ENCODE data around the gene PCDHGA10.
"Not testable (repeated sequence)": the region's sequence is repeated elsewhere in the genome, so short reads cannot be mapped to it uniquely, and the experiment has no call there.

PCDHGA10 gene

DNA sequence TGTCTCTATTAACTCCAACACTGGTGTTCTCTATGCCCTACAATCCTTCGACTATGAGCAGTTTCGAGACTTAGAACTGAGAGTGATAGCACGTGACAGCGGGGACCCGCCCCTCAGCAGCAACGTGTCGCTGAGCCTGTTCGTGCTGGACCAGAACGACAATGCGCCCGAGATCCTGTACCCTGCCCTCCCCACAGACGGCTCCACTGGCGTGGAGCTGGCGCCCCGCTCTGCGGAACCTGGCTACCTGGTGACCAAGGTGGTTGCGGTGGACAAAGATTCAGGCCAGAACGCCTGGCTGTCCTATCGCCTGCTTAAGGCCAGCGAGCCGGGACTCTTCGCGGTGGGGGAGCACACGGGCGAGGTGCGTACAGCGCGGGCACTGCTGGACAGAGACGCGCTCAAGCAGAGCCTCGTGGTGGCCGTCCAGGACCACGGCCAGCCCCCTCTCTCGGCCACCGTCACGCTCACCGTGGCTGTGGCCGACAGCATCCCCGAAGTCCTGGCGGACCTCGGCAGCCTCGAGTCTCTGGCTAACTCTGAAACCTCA lies 10.0 kb downstream of the PCDHGA10 start:
- no peak for DNase-seq

DNA sequence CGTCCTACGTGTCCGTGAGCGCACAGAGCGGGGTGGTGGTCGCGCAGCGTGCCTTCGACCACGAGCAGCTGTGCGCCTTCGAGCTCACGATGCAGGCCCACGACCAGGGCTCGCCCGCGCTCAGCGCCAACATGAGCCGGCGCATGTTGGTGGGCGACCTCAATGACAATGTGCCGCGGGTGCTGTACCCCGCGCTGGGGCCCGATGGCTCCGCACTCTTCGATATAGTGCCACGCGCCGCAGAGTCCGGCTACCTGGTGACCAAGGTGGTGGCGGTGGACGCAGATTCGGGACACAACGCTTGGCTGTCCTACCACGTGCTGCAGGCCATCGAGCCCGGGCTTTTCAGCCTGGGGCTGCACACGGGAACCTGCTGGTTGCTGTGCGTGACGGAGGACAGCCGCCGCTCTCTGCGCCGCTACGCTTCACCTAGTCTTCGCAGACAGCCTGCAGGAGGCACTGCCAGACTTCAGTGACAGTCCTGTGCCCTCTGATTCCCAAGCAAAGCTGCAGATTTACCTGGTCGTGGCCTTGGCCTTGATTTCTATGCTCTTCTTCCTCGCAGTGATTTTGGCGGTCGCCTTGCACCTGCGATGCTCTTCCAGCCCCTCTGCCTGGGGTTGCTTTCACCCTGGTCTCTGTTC lies 15.1 kb downstream of the PCDHGA10 start:
- DNase-seq = no peak

DNA sequence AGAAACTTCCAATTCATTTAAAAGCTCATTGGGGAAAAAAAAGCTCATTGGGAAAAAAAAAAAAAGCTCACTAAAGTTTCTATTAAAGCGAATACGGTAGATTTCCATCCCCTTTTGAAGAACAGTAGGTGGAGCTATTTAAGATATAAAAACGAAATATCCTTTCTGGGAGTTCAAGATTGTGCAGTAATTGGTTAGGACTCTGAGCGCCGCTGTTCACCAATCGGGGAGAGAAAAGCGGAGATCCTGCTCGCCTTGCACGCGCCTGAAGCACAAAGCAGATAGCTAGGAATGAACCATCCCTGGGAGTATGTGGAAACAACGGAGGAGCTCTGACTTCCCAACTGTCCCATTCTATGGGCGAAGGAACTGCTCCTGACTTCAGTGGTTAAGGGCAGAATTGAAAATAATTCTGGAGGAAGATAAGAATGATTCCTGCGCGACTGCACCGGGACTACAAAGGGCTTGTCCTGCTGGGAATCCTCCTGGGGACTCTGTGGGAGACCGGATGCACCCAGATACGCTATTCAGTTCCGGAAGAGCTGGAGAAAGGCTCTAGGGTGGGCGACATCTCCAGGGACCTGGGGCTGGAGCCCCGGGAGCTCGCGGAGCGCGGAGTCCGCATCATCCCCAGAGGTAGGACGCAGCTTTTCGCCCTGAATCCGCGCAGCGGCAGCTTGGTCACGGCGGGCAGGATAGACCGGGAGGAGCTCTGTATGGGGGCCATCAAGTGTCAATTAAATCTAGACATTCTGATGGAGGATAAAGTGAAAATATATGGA lies 17.7 kb downstream of the PCDHGA10 start, which contains the start of gene PCDHGA12:
Gene PCDHGA12 (plus strand): TSS at position 176 of the 782 bp plus-strand sequence. CDS start 253 bp downstream, at position 429.
- DNase-seq = no peak

DNA sequence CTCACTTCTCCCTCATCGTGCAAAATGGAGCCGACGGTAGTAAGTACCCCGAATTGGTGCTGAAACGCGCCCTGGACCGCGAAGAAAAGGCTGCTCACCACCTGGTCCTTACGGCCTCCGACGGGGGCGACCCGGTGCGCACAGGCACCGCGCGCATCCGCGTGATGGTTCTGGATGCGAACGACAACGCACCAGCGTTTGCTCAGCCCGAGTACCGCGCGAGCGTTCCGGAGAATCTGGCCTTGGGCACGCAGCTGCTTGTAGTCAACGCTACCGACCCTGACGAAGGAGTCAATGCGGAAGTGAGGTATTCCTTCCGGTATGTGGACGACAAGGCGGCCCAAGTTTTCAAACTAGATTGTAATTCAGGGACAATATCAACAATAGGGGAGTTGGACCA lies 18.5 kb downstream of the PCDHGA10 start:
- no peak for DNase-seq

DNA sequence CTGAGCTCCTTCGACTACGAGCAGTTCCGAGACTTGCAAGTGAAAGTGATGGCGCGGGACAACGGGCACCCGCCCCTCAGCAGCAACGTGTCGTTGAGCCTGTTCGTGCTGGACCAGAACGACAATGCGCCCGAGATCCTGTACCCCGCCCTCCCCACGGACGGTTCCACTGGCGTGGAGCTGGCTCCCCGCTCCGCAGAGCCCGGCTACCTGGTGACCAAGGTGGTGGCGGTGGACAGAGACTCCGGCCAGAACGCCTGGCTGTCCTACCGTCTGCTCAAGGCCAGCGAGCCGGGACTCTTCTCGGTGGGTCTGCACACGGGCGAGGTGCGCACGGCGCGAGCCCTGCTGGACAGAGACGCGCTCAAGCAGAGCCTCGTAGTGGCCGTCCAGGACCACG lies 19.5 kb downstream of the PCDHGA10 start:
- DNase-seq = not testable (repeated sequence)

DNA sequence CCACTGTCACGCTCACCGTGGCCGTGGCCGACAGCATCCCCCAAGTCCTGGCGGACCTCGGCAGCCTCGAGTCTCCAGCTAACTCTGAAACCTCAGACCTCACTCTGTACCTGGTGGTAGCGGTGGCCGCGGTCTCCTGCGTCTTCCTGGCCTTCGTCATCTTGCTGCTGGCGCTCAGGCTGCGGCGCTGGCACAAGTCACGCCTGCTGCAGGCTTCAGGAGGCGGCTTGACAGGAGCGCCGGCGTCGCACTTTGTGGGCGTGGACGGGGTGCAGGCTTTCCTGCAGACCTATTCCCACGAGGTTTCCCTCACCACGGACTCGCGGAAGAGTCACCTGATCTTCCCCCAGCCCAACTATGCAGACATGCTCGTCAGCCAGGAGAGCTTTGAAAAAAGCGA lies 19.9 kb downstream of the PCDHGA10 start:
- not testable (repeated sequence) for DNase-seq

DNA sequence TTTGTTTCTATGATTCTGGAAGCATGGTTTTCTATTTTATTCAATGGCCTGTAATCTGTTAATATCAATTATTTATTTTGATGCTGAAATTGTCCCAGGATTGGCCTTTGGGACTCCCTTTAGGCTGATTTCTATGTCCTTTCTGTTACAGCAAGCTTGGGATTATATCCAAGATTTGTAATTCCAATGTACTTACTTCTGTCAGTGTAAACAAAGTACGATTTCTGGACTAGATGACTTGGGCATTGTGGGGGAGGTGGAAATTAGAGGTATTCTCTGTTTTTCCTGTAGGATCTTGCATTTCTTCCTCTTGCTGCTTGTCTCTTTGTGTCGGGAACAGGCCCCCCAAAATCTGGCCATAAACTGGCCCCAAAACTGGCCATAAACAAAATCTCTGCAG lies 21.2 kb downstream of the PCDHGA10 start:
- no peak for DNase-seq

DNA sequence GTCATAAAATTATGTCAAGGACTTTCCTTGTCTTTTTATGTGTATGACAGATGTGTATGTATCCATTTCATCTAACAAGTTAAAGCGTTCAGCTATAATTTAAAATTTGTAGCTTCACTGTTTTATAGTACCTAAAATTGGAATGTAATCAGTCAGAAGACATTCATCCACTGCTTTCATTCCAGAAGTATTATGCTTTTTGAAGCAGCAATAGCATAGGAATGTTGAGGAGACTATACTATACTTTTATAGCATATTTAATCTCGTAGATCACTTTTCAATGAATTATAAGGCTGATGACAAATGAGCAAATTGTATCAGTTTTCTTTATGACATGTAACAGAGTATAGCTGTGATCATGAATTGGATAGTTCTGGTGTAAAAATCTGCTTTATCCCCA lies 24.4 kb downstream of the PCDHGA10 start:
- DNase-seq = no peak

DNA sequence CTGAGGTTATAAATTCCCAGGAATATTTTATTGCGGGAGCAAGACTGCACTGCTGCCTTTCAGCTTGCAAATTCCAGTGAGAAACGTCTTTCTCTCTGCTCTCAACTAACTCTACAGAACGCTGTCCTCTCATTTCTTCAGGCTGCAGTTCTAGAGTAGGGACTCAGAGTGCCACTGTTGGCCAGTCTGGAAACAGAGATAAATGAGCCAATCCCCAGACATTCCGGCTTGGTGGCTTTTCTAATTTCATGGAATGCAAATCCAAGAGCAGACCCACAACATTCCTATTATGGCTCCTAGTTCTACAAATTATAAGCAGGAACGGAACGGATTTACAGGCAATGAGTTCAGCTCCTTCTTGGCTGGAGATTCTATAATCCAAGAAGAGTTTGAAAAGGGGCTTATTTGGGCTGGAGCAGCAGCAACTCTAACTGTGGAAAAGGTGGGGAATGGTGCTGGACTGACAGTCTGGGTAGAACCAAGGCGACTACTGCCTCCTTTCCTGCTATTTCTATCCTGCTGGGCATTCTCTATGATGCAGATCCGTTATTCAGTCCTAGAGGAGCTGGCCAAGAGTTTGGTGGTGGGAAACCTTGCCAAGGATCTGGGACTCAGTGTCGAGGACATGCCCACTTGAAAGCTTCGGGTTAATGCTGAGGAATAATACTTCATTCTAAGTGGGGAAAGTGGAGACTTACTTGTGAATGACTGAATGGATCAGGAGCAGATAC lies 26.8 kb downstream of the PCDHGA10 start:
- DNase-seq = no peak

DNA sequence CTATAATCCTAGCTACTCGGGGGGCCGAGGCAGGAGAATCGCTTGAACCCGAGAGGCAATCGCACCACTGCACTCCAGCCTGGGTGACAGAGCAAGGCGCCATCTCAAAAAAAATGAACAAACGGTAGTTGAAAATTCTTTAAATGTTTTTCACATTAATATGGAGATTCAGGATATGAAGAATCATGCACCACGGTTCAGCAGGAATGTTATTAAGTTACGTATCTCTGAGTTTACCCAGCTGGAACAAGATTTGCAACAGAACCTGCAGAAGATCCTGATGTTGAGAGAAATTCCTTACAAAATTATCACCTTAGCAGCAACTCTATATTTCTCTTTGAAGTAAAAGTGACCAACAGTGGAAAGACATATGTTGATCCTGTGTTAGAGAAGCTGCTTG lies 27.6 kb downstream of the PCDHGA10 start:
- no peak for DNase-seq

DNA sequence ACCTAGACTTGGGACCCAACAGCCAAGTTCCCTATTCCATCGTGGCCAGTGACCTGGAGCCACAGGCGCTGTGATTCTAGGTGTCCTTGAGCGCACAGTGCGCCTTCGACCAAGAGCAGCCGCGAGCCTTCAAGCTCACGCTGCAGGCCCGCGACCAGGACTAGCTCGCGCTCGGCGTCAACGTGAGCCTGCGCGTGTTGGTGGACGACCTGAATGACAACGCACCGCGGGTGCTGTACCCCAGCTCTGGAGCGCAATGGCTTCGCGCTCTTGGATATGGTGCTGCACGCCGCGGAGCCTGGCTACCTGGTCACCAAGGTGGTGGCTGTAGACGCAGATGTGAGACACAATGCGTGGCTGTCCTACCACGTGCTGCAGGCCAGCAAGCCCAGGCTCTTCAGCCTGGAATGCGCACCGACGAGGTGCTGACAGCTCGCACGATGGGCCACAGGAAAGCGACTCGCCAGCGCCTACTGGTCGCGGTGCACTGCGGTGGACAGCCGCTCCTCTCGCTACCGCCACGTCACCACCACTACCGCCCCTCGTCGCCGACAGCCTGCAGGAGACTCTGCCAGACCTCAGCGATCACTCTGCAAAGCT lies 28.9 kb downstream of the PCDHGA10 start:
- no peak for DNase-seq

DNA sequence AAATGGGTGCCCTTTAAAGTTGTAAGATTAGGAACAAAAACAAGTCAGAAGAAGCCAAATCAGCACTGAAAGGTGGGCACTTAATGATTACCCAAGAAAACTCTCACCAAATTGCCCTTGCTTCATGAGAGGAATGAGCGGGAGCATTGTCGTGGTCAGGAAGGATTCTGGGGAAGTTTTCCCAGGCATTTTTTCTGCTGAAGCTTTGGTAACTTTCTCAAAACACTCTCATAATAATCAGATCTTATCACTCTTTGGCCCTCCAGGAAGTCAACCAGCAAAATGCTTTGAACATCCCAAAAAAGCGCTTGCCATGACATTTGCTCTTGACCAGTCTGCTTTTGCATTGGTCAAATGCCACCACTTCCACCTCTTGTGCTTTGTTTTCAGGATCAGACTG lies 52.6 kb downstream of the PCDHGA10 start:
- no peak for DNase-seq

Data from DMS79 (cell line).